H1 (cell line): ENCODE results near the gene UGT1A3. TPM values are rescaled to one million over a fixed set of nuclear protein-coding genes. Genes with fewer than 3 reads are reported as not detected.

Experiments used
- CTCF ChIA-PET: fragments of 300-600 bp; sonication (Branson Sonifier 250); formaldehyde crosslinking; loops from one replicate; lab custom pipeline; 2021; ENCODE audit not compliant: partially characterized antibody; lab: Charles Lee
- POLR2A ChIA-PET: fragments of 300-600 bp; sonication (Branson Sonifier 250); formaldehyde crosslinking; loops from one replicate; lab custom pipeline; 2021; ENCODE audit warnings: inconsistent platforms; ENCODE audit not compliant: partially characterized antibody; lab: Charles Lee
- DNase-seq, 2 experiments: peaks; one replicate each; pipeline versions ENCODE4 v3.0.0 to v3.0.0-alpha.2; 2010 to 2022; ENCODE audit warnings: low spot score in 2 of 2, low read depth in 1 of 2, mixed read lengths in 1 of 2
- FAIRE-seq: peaks from 2 replicates; lab custom pipeline; 2011; peaks lifted over from hg19 to GRCh38; lab: Jason Lieb, UNC
- H2AFZ ChIP-seq: 2 replicates; pipeline ENCODE4 v1.8.1; 2012; ENCODE audit warnings: low read length, inconsistent platforms
- H2AK5ac ChIP-seq: 2 replicates; pipeline ENCODE4 v1.6.1; 2013; ENCODE audit warnings: low read depth, low read length
- H2BK120ac ChIP-seq: replicated peaks from 2 replicates; pipeline ENCODE3; 2013; ENCODE audit warnings: low read depth, low read length, inconsistent platforms
- H2BK12ac ChIP-seq: 2 replicates; pipeline ENCODE4 v1.6.1; 2013; ENCODE audit warnings: low read depth, low read length
- H2BK15ac ChIP-seq: 2 replicates; pipeline ENCODE4 v1.6.1; 2013; ENCODE audit warnings: low read length
- H2BK20ac ChIP-seq: 2 replicates; pipeline ENCODE4 v1.6.1; 2013; ENCODE audit warnings: low read length
- H2BK5ac ChIP-seq: 2 replicates; pipeline ENCODE4 v1.6.1; 2013; ENCODE audit warnings: low read depth, low read length
- H3K14ac ChIP-seq: 2 replicates; pipeline ENCODE4 v1.6.1; 2013; ENCODE audit warnings: inconsistent platforms; ENCODE audit not compliant: insufficient read length
- H3K18ac ChIP-seq: 2 replicates; pipeline ENCODE4 v1.6.1; 2013; ENCODE audit warnings: low read length; ENCODE audit errors: extremely low read depth
- H3K23ac ChIP-seq: 2 replicates; pipeline ENCODE4 v1.6.1; 2013; ENCODE audit warnings: inconsistent platforms; ENCODE audit not compliant: insufficient read length
- H3K23me2 ChIP-seq: 2 replicates; pipeline ENCODE4 v1.6.1; 2013; ENCODE audit warnings: low read depth, low read length
- H3K27ac ChIP-seq: 2 replicates; pipeline ENCODE4 v1.6.1; 2011; ENCODE audit warnings: low read depth, low read length, inconsistent platforms
- H3K27me3 ChIP-seq, 4 experiments: replicated peaks in 1 of 4; 1 replicate in 1 of 4; 2 replicates in 3 of 4; pipeline versions ENCODE4 v1.6.1 to v1.8.1; 2011 to 2013; ENCODE audit warnings: low read length in 3 of 4, mild to moderate bottlenecking in 3 of 4, inconsistent platforms in 2 of 4, mixed read lengths in 2 of 4, moderate library complexity in 1 of 4; ENCODE audit not compliant: control insufficient read depth in 3 of 4, insufficient read depth in 3 of 4; ENCODE audit errors: extremely low read depth in 1 of 4
- H3K36me3 ChIP-seq, 4 experiments: 2 replicates each; pipeline versions ENCODE4 v1.6.1 to v1.8.1; 2011 to 2013; ENCODE audit warnings: mild to moderate bottlenecking in 4 of 4, low read length in 3 of 4, moderate library complexity in 2 of 4, control low read depth in 1 of 4, inconsistent platforms in 1 of 4; ENCODE audit not compliant: insufficient read depth in 4 of 4, control insufficient read depth in 2 of 4
- H3K4ac ChIP-seq: replicated peaks from 2 replicates; pipeline ENCODE3; 2013; ENCODE audit warnings: low read length, low read depth, mixed read lengths, inconsistent platforms; ENCODE audit not compliant: insufficient read length
- H3K4me1 ChIP-seq, 4 experiments: replicated peaks in 1 of 4; 1 replicate in 1 of 4; 2 replicates in 3 of 4; pipeline versions ENCODE4 v1.6.1 to v1.8.1; 2011 to 2013; ENCODE audit warnings: low read length in 3 of 4, inconsistent platforms in 2 of 4, mixed read lengths in 1 of 4; ENCODE audit not compliant: insufficient read depth in 4 of 4, control insufficient read depth in 3 of 4
- H3K4me2 ChIP-seq, 2 experiments: 2 replicates each; pipeline versions ENCODE4 v1.6.1 to v1.8.1; 2011 to 2013; ENCODE audit warnings: low read depth in 2 of 2, low read length in 2 of 2, control low read depth in 1 of 2, inconsistent platforms in 1 of 2, mild to moderate bottlenecking in 1 of 2; ENCODE audit not compliant: insufficient read depth in 1 of 2
- H3K4me3 ChIP-seq, 4 experiments: fragments of 200-600, 300-600 bp in 1 of 4; sonication (generic), shearing (Covaris generic), sonication (Bioruptor Twin) in 1 of 4; 2 replicates each; pipeline versions ENCODE4 v1.5.1 to v1.8.1; 2011 to 2016; ENCODE audit warnings: low read length in 4 of 4, low read depth in 3 of 4, control low read depth in 2 of 4, inconsistent platforms in 2 of 4, mild to moderate bottlenecking in 2 of 4, mixed read lengths in 1 of 4, moderate library complexity in 1 of 4; ENCODE audit not compliant: insufficient read depth in 2 of 4; ENCODE audit errors: extremely low read depth in 1 of 4
- H3K56ac ChIP-seq: replicated peaks from 2 replicates; pipeline ENCODE3; 2013; ENCODE audit warnings: low read depth, mild to moderate bottlenecking, mixed read lengths, low read length, inconsistent platforms; ENCODE audit not compliant: insufficient read length
- H3K79me1 ChIP-seq: 2 replicates; pipeline ENCODE4 v1.6.1; 2013; ENCODE audit warnings: low read depth, low read length, control low read depth
- H3K79me2 ChIP-seq, 2 experiments: 2 replicates each; pipeline versions ENCODE4 v1.6.1 to v1.8.1; 2012 to 2013; ENCODE audit warnings: low read length in 2 of 2, mild to moderate bottlenecking in 2 of 2, inconsistent platforms in 1 of 2; ENCODE audit not compliant: insufficient read depth in 2 of 2, control insufficient read depth in 1 of 2
- H3K9ac ChIP-seq, 4 experiments: replicated peaks in 1 of 4; 1 replicate in 1 of 4; 2 replicates in 3 of 4; pipeline versions ENCODE4 v1.6.1 to v1.8.1; 2011 to 2013; ENCODE audit warnings: low read depth in 3 of 4, low read length in 3 of 4, control low read depth in 2 of 4, mild to moderate bottlenecking in 2 of 4, moderate library complexity in 2 of 4, inconsistent platforms in 1 of 4; ENCODE audit errors: extremely low read depth in 1 of 4
- H3K9me3 ChIP-seq, 2 experiments: 2 replicates each; pipeline versions ENCODE4 v1.6.1 to v1.8.1; 2012 to 2013; ENCODE audit warnings: mild to moderate bottlenecking in 2 of 2, moderate library complexity in 2 of 2, control low read depth in 1 of 2, inconsistent platforms in 1 of 2, low read depth in 1 of 2, low read length in 1 of 2, mixed read lengths in 1 of 2; ENCODE audit not compliant: insufficient read depth in 2 of 2
- H4K20me1 ChIP-seq, 2 experiments: replicated peaks in 1 of 2; 2 replicates each; pipeline versions ENCODE3 to v1.8.1; 2011 to 2013; ENCODE audit warnings: inconsistent platforms in 2 of 2, low read length in 2 of 2, mild to moderate bottlenecking in 1 of 2; ENCODE audit not compliant: insufficient read depth in 2 of 2, control insufficient read depth in 1 of 2
- H4K5ac ChIP-seq: 2 replicates; pipeline ENCODE4 v1.6.1; 2013; ENCODE audit warnings: low read length, low read depth, mixed read lengths, inconsistent platforms; ENCODE audit not compliant: insufficient read length
- H4K8ac ChIP-seq: 2 replicates; pipeline ENCODE4 v1.8.0; 2013; ENCODE audit warnings: mild to moderate bottlenecking, moderate library complexity, low read length, inconsistent platforms; ENCODE audit not compliant: insufficient read depth; ENCODE audit errors: extremely low read depth
- H4K91ac ChIP-seq: replicated peaks from 2 replicates; pipeline ENCODE3; 2013; ENCODE audit warnings: low read length, mixed read lengths, inconsistent platforms; ENCODE audit not compliant: insufficient read length
- FOSL1 ChIP-seq: IDR thresholded peaks from 2 replicates; pipeline ENCODE4 v1.6.1; 2011; ENCODE audit warnings: mild to moderate bottlenecking, low read depth, low read length, moderate library complexity; ENCODE audit not compliant: insufficient read depth
- HDAC2 ChIP-seq, 2 experiments: fragments of 300-600 bp in 1 of 2; sonication (generic) in 1 of 2; IDR thresholded peaks; 2 replicates each; pipeline ENCODE4 v1.6.1; 2011 to 2012; ENCODE audit warnings: low read depth in 2 of 2, low read length in 2 of 2, mild to moderate bottlenecking in 2 of 2, moderate library complexity in 2 of 2, borderline replicate concordance in 1 of 2, inconsistent platforms in 1 of 2
- HDAC6 ChIP-seq: IDR thresholded peaks from one replicate; pipeline ENCODE4 v1.7.1; 2012; ENCODE audit warnings: low read depth, mild to moderate bottlenecking, inconsistent platforms, low read length, moderate library complexity
- KDM1A ChIP-seq: fragments of 200-600, 300-600 bp; sonication (generic); IDR thresholded peaks from 2 replicates; pipeline ENCODE4 v1.7.1; 2016; ENCODE audit warnings: mild to moderate bottlenecking, low read length, borderline replicate concordance
- NANOG ChIP-seq: IDR thresholded peaks from 2 replicates; pipeline ENCODE4 v1.6.1; 2011; ENCODE audit warnings: low read length, low read depth, mild to moderate bottlenecking, inconsistent platforms; ENCODE audit not compliant: insufficient read depth, poor library complexity, severe bottlenecking
- POLR2A ChIP-seq, 2 experiments: IDR thresholded peaks; 1 replicate in 1 of 2; 2 replicates in 1 of 2; pipeline ENCODE4 v1.6.1; 2011; ENCODE audit warnings: low read depth in 2 of 2, low read length in 2 of 2, mild to moderate bottlenecking in 2 of 2; ENCODE audit errors: control extremely low read depth in 1 of 2
- RNF2 ChIP-seq: fragments of 200-900, 300-1000 bp; sonication (generic); IDR thresholded peaks from 2 replicates; pipeline ENCODE4 v1.7.1; 2016; ENCODE audit warnings: borderline replicate concordance, low read depth, mild to moderate bottlenecking, antibody characterized with exemption, low read length; ENCODE audit not compliant: poor library complexity, severe bottlenecking; ENCODE audit errors: missing control alignments
- RXRA ChIP-seq: IDR thresholded peaks from 2 replicates; pipeline ENCODE4 v1.6.1; 2011; ENCODE audit warnings: low read depth, mild to moderate bottlenecking, low read length, moderate library complexity; ENCODE audit not compliant: insufficient read depth
- SP2 ChIP-seq: IDR thresholded peaks from 2 replicates; pipeline ENCODE4 v1.6.1; 2012; ENCODE audit warnings: mild to moderate bottlenecking, low read length, inconsistent platforms
- WGBS, 2 experiments: shearing (Covaris generic) in 1 of 2; methylation state at CpG; one replicate each; pipeline versions ENCODE4 v1.1.6 to v1.1.7; 2013 to 2015; ENCODE audit warnings: low lambda C conversion rate in 2 of 2, mixed read lengths in 2 of 2, inconsistent platforms in 1 of 2, low coverage in 1 of 2, missing lambda C conversion rate in 1 of 2; ENCODE audit not compliant: insufficient replicate concordance in 2 of 2, insufficient coverage in 1 of 2, insufficient read length in 1 of 2; ENCODE audit errors: extremely low coverage in 1 of 2, missing lambda C conversion rate in 1 of 2; 5-methylcytosine and 5-hydroxymethylcytosine counted together
- polyA plus RNA-seq, 7 experiments: library from polyadenylated mRNA; depleted of rRNA in 3 of 7; stranded (reverse) in 5 of 7; unstranded in 2 of 7; fragments of >200 nt in 5 of 7; fragments of 200-250 nt in 2 of 7; gene quantifications; 1 replicate in 5 of 7; 2 replicates in 1 of 7; 4 replicates in 1 of 7; pipeline versions ENCODE4 v1.2.1 to v1.2.3, GENCODE V29; 2011 to 2013; ENCODE audit warnings: missing spikeins in 2 of 7, mixed read lengths in 2 of 7
- total RNA-seq: library from RNA; stranded (reverse); fragmentation: NEBNext Ultra II Directional; extraction: Animal tissue kit (Norgen Biotek cat#: 25700); gene quantifications from 2 replicates; pipeline ENCODE4 v1.2.1, GENCODE V29; 2021

UGT1A3 gene
- total and polyA plus RNA-seq, 2 of the 8 experiments (the other 6 are each of a cell fraction or from before 2014, with no cell fraction given) = not detected

DNA sequence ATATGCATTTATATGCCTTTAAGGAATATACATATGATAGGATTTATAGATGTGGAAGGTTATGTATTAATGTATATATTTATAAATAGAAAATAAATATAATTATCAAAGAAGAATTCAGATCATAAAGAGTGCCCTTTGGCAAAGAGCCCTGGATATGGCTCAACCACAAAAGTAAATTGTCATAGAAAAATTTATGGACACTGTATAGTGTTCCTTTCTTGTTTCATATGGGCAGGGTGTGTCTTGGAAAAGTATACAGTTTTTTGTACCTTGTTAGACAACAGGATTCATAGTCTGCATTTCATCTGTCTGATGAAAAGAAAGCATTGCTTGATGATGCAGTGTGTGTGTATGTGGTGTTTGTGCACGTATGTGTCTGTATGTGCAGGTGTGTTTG lies 44.2 kb upstream of the UGT1A3 start:
- no peak overlapping the region for H4K8ac ChIP-seq

More for the DNA sequence above, 44.2 kb upstream of the UGT1A3 start:
- Histone ChIP-seq H3K56ac (no peak overlapping the region), H4K20me1 (no peaks in the 10 kb centered on the region), H3K79me1 (no peaks in the 10 kb centered on the region), H4K5ac (no peak overlapping the region), H3K18ac (no peak overlapping the region), H2AK5ac (no peak overlapping the region), H3K14ac (no peak overlapping the region), H2BK5ac (no peak overlapping the region), H3K4me1 (peaks cover 0 to 6% (median 0%) of the 10 kb centered on the region in 4 experiments; a peak in 1 of 7 replicates), H2BK20ac (no peak overlapping the region), H4K91ac (no peak overlapping the region), H3K79me2 (no peaks in the 10 kb centered on the region), H3K27ac (no peak overlapping the region), H2BK120ac (no peak overlapping the region), H3K4ac (no peak overlapping the region), H3K4me2 (no peak overlapping the region), H3K9me3 (no peaks in the 10 kb centered on the region), H3K23me2 (no peaks in the 10 kb centered on the region), H2BK15ac (no peak overlapping the region), H3K36me3 (no peaks in the 10 kb centered on the region), H2AFZ (no peak overlapping the region), H3K4me3 (no peak overlapping the region), H3K27me3 (no peaks in the 10 kb centered on the region), H3K9ac (no peak overlapping the region), H2BK12ac (no peak overlapping the region), H3K23ac (no peak overlapping the region)
- FAIRE-seq (no peak), DNase-seq (no peak)
- no peak for TF ChIP-seq NANOG
- no peak for TF ChIP-seq POLR2A (IDR thresholded peaks at IDR 0.05; ENCODE audit: control extremely low read depth in 1 of 2, low read depth in 2 of 2, low read length in 2 of 2)
- TF ChIP-seq FOSL1 = no peak
- no peak for TF ChIP-seq SP2
- no peak for TF ChIP-seq RNF2
- TF ChIP-seq HDAC2 (IDR thresholded peaks at IDR 0.05; ENCODE audit: borderline replicate concordance in 1 of 2, low read depth in 2 of 2, low read length in 2 of 2) = no peak
- no peak for TF ChIP-seq KDM1A
- no peak for TF ChIP-seq RXRA
- TF ChIP-seq HDAC6 = no peak
- ChIA-PET POLR2A (no interaction called here), CTCF (interaction anchor here (0.7 to 1.2 kb wide), 3 partner anchors 14 to 28 kb away, joined by 3 read pairs; no protein-coding TSS in a partner anchor)
- WGBS, 2 experiments = 91% methylated on average over 1 of the region's 1 CpG; no CpG with 5 or more reads in 1 of the 2 experiments
